ENCODE results near the gene PLB1. TPM values are rescaled to one million over a fixed set of nuclear protein-coding genes. Genes with fewer than 3 reads are reported as not detected.

PLB1 gene
- total RNA-seq, 5 donors from 2014 or later (not counting 1 experiment from before 2014, with no cell fraction given): 0.07 to 2.5 (median 0.58) TPM

- Histone ChIP-seq H3K27ac (ENCODE audit: low read length) (peak overlapping the region; percentile 76), H3K4me1 (ENCODE audit: control insufficient read depth in 1 of 2, extremely low read depth in 1 of 2, insufficient read depth in 2 of 2, low read length in 2 of 2) (peaks cover 4 to 10% of the 10 kb centered on the region in 2 experiments), H3K27me3 (replicated peaks in 1 of 2; ENCODE audit: control insufficient read depth in 2 of 2, extremely low read depth in 1 of 2, insufficient read depth in 2 of 2, low read length in 1 of 2) (peaks cover 0 to 12% of the 10 kb centered on the region in 2 experiments), H3K36me3 (ENCODE audit: control insufficient read depth in 2 of 2, extremely low read depth in 1 of 2, insufficient read depth in 1 of 2, low read length in 1 of 2) (no peaks in the 10 kb centered on the region), H3K4me3 (ENCODE audit: control insufficient read depth in 1 of 2, extremely low read depth in 1 of 2, low read length in 1 of 2) (no peak overlapping the region), H3K9me3 (no peaks in the 10 kb centered on the region)
- no CpG with 5 or more reads among the region's 9 CpGs for WGBS (ENCODE audit: insufficient coverage)
- H3K4me1 Mint-ChIP-seq: peaks cover 17 to 22% (median 20%) of the 10 kb centered on the region in 3 donors
- DNase-seq: no peak
- ATAC-seq (replicated peaks in 1 of 4): peak in 3 of 4 experiments; percentile 7 to 14 (median 13)
- peaks cover 4 to 8% of the 10 kb centered on the region in 2 donors for H3K27me3 Mint-ChIP-seq
- no peaks in the 10 kb centered on the region for H3K9me3 Mint-ChIP-seq
- no peaks in the 10 kb centered on the region for H3K36me3 Mint-ChIP-seq
- ChIA-PET CTCF (interaction anchor here (0.6 to 3.7 kb wide), 38 partner anchors 9 to 903 kb away, joined by 3 to 62 read pairs (median 5); partner anchors contain the start of gene PPP1CB (in 1 of the 2)), POLR2A (interaction anchor here (0.6 to 2.3 kb wide), 14 partner anchors 22 to 302 kb away, joined by 3 to 16 read pairs (median 5); partner anchors contain the start of gene PPP1CB (in 1 of the 2))
- H3K4me3 Mint-ChIP-seq: peak overlapping the region in 2 of 3 donors; percentile 53 to 73
- H3K27ac Mint-ChIP-seq: peak overlapping the region; percentile 89
These were observed 98.1 kb downstream of the PLB1 start for GRCh38 chr2:28594000-28594331.

GRCh38 chr2:28594332-28595108 is 98.7 kb downstream of the PLB1 start:
- Mint-ChIP-seq H3K27me3 (peaks cover 4 to 8% of the 10 kb centered on the region in 2 donors), H3K4me1 (peaks cover 17 to 20% (median 19%) of the 10 kb centered on the region in 3 donors), H3K36me3 (no peaks in the 10 kb centered on the region), H3K4me3 (peak overlapping the region; percentile 53 to 73 (median 53)), H3K27ac (peak overlapping the region; percentile 89), H3K9me3 (no peaks in the 10 kb centered on the region)
- Histone ChIP-seq H3K27ac (ENCODE audit: low read length) (peak overlapping the region; percentile 76), H3K27me3 (replicated peaks in 1 of 2; ENCODE audit: control insufficient read depth in 2 of 2, extremely low read depth in 1 of 2, insufficient read depth in 2 of 2, low read length in 1 of 2) (peaks cover 0 to 9% of the 10 kb centered on the region in 2 experiments), H3K36me3 (ENCODE audit: control insufficient read depth in 2 of 2, extremely low read depth in 1 of 2, insufficient read depth in 1 of 2, low read length in 1 of 2) (no peaks in the 10 kb centered on the region), H3K4me1 (ENCODE audit: control insufficient read depth in 1 of 2, extremely low read depth in 1 of 2, insufficient read depth in 2 of 2, low read length in 2 of 2) (peaks cover 4 to 10% of the 10 kb centered on the region in 2 experiments), H3K4me3 (ENCODE audit: control insufficient read depth in 1 of 2, extremely low read depth in 1 of 2, low read length in 1 of 2) (no peak overlapping the region), H3K9me3 (no peaks in the 10 kb centered on the region)
- DNase-seq (peak; percentile 57 to 92 (median 81)), ATAC-seq (replicated peaks in 1 of 4) (peak; percentile 81 to 88 (median 84))
- POLR2A ChIA-PET: interaction anchor here (0.5 to 2.3 kb wide), 20 partner anchors 18 to 301 kb away, joined by 3 to 16 read pairs (median 5); partner anchors contain the start of gene PPP1CB (in 1 of the 2)
- WGBS (ENCODE audit: insufficient coverage): 8% methylated on average over 11 of the region's 20 CpGs
- CTCF ChIA-PET: interaction anchor here (0.6 to 3.7 kb wide), 41 partner anchors 9 to 903 kb away, joined by 3 to 62 read pairs (median 5); partner anchors contain the start of gene PPP1CB (in 1 of the 2)

GRCh38 chr2:28595323-28595722 is 99.5 kb downstream of the PLB1 start:
- Mint-ChIP-seq H3K36me3 (no peaks in the 10 kb centered on the region), H3K4me3 (peak overlapping the region in 1 of 3 donors; percentile 73), H3K27ac (peak overlapping the region; percentile 89), H3K9me3 (no peaks in the 10 kb centered on the region), H3K4me1 (peaks cover 17 to 20% (median 17%) of the 10 kb centered on the region in 3 donors), H3K27me3 (peaks cover 2 to 6% of the 10 kb centered on the region in 2 donors)
- CTCF ChIA-PET: interaction anchor here (0.6 to 3.7 kb wide), 25 partner anchors 10 to 188 kb away, joined by 3 to 62 read pairs (median 5); partner anchors contain the start of gene PPP1CB (in 1 of the 2)
- WGBS (ENCODE audit: insufficient coverage): 67% methylated on average over 3 of the region's 4 CpGs
- peaks cover 0 to 6% of the 10 kb centered on the region in 2 experiments for H3K27me3 ChIP-seq (replicated peaks in 1 of 2; ENCODE audit: control insufficient read depth in 2 of 2, extremely low read depth in 1 of 2, insufficient read depth in 2 of 2, low read length in 1 of 2)
- H3K36me3 ChIP-seq (ENCODE audit: control insufficient read depth in 2 of 2, extremely low read depth in 1 of 2, insufficient read depth in 1 of 2, low read length in 1 of 2): no peaks in the 10 kb centered on the region
- H3K27ac ChIP-seq (ENCODE audit: low read length): peak overlapping the region; percentile 76
- ATAC-seq (replicated peaks in 1 of 4): no peak
- POLR2A ChIA-PET: interaction anchor here (0.5 to 2.3 kb wide), 13 partner anchors 15 to 208 kb away, joined by 3 to 16 read pairs (median 5); partner anchors contain the start of gene PPP1CB (in 1 of the 2)
- no peak for DNase-seq
- H3K9me3 ChIP-seq: no peaks in the 10 kb centered on the region
- H3K4me1 ChIP-seq (ENCODE audit: control insufficient read depth in 1 of 2, extremely low read depth in 1 of 2, insufficient read depth in 2 of 2, low read length in 2 of 2): peaks cover 4 to 10% of the 10 kb centered on the region in 2 experiments
- no peak overlapping the region for H3K4me3 ChIP-seq (ENCODE audit: control insufficient read depth in 1 of 2, extremely low read depth in 1 of 2, low read length in 1 of 2)

- Histone ChIP-seq H3K4me1 (ENCODE audit: control insufficient read depth in 1 of 2, extremely low read depth in 1 of 2, insufficient read depth in 2 of 2, low read length in 2 of 2) (peaks cover 6 to 19% of the 10 kb centered on the region in 2 experiments), H3K27ac (ENCODE audit: low read length) (no peak overlapping the region), H3K9me3 (no peaks in the 10 kb centered on the region), H3K4me3 (ENCODE audit: control insufficient read depth in 1 of 2, extremely low read depth in 1 of 2, low read length in 1 of 2) (no peak overlapping the region), H3K27me3 (replicated peaks in 1 of 2; ENCODE audit: control insufficient read depth in 2 of 2, extremely low read depth in 1 of 2, insufficient read depth in 2 of 2, low read length in 1 of 2) (no peaks in the 10 kb centered on the region), H3K36me3 (ENCODE audit: control insufficient read depth in 2 of 2, extremely low read depth in 1 of 2, insufficient read depth in 1 of 2, low read length in 1 of 2) (no peaks in the 10 kb centered on the region)
- CTCF ChIA-PET: no interaction called here
- POLR2A ChIA-PET: no interaction called here
- WGBS (ENCODE audit: insufficient coverage): 91% methylated on average over 4 of the region's 7 CpGs
- Mint-ChIP-seq H3K27me3 (no peaks in the 10 kb centered on the region), H3K4me3 (no peak overlapping the region), H3K27ac (no peak overlapping the region), H3K36me3 (no peaks in the 10 kb centered on the region), H3K4me1 (peaks cover 24 to 28% (median 26%) of the 10 kb centered on the region in 3 donors), H3K9me3 (no peaks in the 10 kb centered on the region)
- ATAC-seq (replicated peaks in 1 of 4) (no peak), DNase-seq (no peak)
These were observed 102.6 kb downstream of the PLB1 start for GRCh38 chr2:28598484-28598883.

- Mint-ChIP-seq H3K36me3 (no peaks in the 10 kb centered on the region), H3K4me1 (peaks cover 14 to 19% (median 18%) of the 10 kb centered on the region in 3 donors), H3K4me3 (no peak overlapping the region), H3K27ac (no peak overlapping the region), H3K9me3 (no peaks in the 10 kb centered on the region), H3K27me3 (no peaks in the 10 kb centered on the region)
- no peaks in the 10 kb centered on the region for H3K9me3 ChIP-seq
- H3K4me1 ChIP-seq (ENCODE audit: control insufficient read depth in 1 of 2, extremely low read depth in 1 of 2, insufficient read depth in 2 of 2, low read length in 2 of 2): peaks cover 3 to 14% of the 10 kb centered on the region in 2 experiments
- no peaks in the 10 kb centered on the region for H3K36me3 ChIP-seq (ENCODE audit: control insufficient read depth in 2 of 2, extremely low read depth in 1 of 2, insufficient read depth in 1 of 2, low read length in 1 of 2)
- WGBS (ENCODE audit: insufficient coverage): 83% methylated on average over 4 of the region's 5 CpGs
- no peaks in the 10 kb centered on the region for H3K27me3 ChIP-seq (replicated peaks in 1 of 2; ENCODE audit: control insufficient read depth in 2 of 2, extremely low read depth in 1 of 2, insufficient read depth in 2 of 2, low read length in 1 of 2)
- no peak overlapping the region for H3K27ac ChIP-seq (ENCODE audit: low read length)
- DNase-seq: no peak
- no peak for ATAC-seq (replicated peaks in 1 of 4)
- no peak overlapping the region for H3K4me3 ChIP-seq (ENCODE audit: control insufficient read depth in 1 of 2, extremely low read depth in 1 of 2, low read length in 1 of 2)
- ChIA-PET POLR2A (no interaction called here), CTCF (no interaction called here)
These were observed 104.3 kb downstream of the PLB1 start for GRCh38 chr2:28600181-28600580.

- Histone ChIP-seq H3K27ac (ENCODE audit: low read length) (no peak overlapping the region), H3K4me3 (ENCODE audit: control insufficient read depth in 1 of 2, extremely low read depth in 1 of 2, low read length in 1 of 2) (no peak overlapping the region), H3K9me3 (no peaks in the 10 kb centered on the region), H3K27me3 (replicated peaks in 1 of 2; ENCODE audit: control insufficient read depth in 2 of 2, extremely low read depth in 1 of 2, insufficient read depth in 2 of 2, low read length in 1 of 2) (no peaks in the 10 kb centered on the region), H3K36me3 (ENCODE audit: control insufficient read depth in 2 of 2, extremely low read depth in 1 of 2, insufficient read depth in 1 of 2, low read length in 1 of 2) (no peaks in the 10 kb centered on the region), H3K4me1 (ENCODE audit: control insufficient read depth in 1 of 2, extremely low read depth in 1 of 2, insufficient read depth in 2 of 2, low read length in 2 of 2) (peaks cover 3 to 14% of the 10 kb centered on the region in 2 experiments)
- Mint-ChIP-seq H3K36me3 (no peaks in the 10 kb centered on the region), H3K27ac (no peak overlapping the region), H3K27me3 (no peaks in the 10 kb centered on the region), H3K4me1 (peaks cover 11 to 17% (median 13%) of the 10 kb centered on the region in 3 donors), H3K9me3 (no peaks in the 10 kb centered on the region), H3K4me3 (no peak overlapping the region)
- WGBS (ENCODE audit: insufficient coverage): no CpG with 5 or more reads among the region's 2 CpGs
- ChIA-PET CTCF (interaction anchor here in 1 of 2 donors (0.6 kb wide), 1 partner anchor 883 kb away, joined by 3 read pairs; no protein-coding TSS in a partner anchor), POLR2A (no interaction called here)
- DNase-seq (no peak), ATAC-seq (replicated peaks in 1 of 4) (no peak)
These were observed 105.8 kb downstream of the PLB1 start for GRCh38 chr2:28601616-28602015.

Measured in T-cell (primary cell).